PFSK-1 (cell line): ENCODE data around the gene TMEM238L.

ENCODE experiments used
- FOXP2 ChIP-seq: optimal IDR thresholded peaks from 2 replicates; pipeline ENCODE3; 2011; ENCODE audit warnings: borderline replicate concordance, control low read depth, inconsistent platforms; ENCODE audit not compliant: insufficient read depth; ENCODE audit errors: extremely low read length, extremely low read depth
- POLR2AphosphoS5 ChIP-seq: IDR thresholded peaks from 2 replicates; pipeline ENCODE4 v1.6.1; 2012; ENCODE audit warnings: low read depth, mild to moderate bottlenecking, control low read depth, low read length, moderate library complexity
- SIN3A ChIP-seq: IDR thresholded peaks from 2 replicates; pipeline ENCODE4 v1.6.1; 2012; ENCODE audit warnings: mild to moderate bottlenecking, low read length, moderate library complexity, borderline replicate concordance; ENCODE audit not compliant: insufficient read depth
- TAF1 ChIP-seq: IDR thresholded peaks from 2 replicates; pipeline ENCODE4 v1.6.1; 2012; ENCODE audit warnings: low read length, control low read depth, borderline replicate concordance; ENCODE audit not compliant: insufficient read depth
- TF ChIP-seq, protein P1 (sequence below), 2 experiments: IDR thresholded peaks; 2 replicates each; pipeline versions ENCODE4 v1.6.1 to v1.8.0; 2011 to 2012; ENCODE audit warnings: low read depth in 2 of 2, low read length in 2 of 2, control low read depth in 1 of 2, inconsistent platforms in 1 of 2, mild to moderate bottlenecking in 1 of 2, moderate library complexity in 1 of 2; ENCODE audit not compliant: insufficient read depth in 1 of 2

The TMEM238L gene

DNA sequence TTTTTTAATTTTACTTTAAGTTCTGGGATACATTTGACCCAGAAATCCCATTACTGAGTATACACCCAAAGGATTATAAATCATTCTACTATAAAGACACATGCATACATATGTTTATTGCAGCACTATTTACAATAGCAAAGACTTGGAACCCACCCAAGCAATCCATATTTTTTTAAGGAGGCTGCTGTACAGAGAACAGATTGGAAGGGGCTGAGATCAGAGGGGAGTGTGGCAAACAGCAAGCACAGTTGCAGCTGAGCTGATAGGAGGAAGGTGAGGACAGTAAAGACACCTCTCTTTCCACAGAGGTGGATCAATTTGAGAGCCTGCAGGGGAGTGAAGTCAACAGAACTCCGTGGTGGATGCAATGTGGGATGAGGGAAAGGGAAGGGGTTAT, 10.2 kb upstream of the TMEM238L start:
- TF ChIP-seq FOXP2 (no peak), TAF1 (no peak), POLR2AphosphoS5 (no peak), SIN3A (no peak)
- TF ChIP-seq, protein P1, sequence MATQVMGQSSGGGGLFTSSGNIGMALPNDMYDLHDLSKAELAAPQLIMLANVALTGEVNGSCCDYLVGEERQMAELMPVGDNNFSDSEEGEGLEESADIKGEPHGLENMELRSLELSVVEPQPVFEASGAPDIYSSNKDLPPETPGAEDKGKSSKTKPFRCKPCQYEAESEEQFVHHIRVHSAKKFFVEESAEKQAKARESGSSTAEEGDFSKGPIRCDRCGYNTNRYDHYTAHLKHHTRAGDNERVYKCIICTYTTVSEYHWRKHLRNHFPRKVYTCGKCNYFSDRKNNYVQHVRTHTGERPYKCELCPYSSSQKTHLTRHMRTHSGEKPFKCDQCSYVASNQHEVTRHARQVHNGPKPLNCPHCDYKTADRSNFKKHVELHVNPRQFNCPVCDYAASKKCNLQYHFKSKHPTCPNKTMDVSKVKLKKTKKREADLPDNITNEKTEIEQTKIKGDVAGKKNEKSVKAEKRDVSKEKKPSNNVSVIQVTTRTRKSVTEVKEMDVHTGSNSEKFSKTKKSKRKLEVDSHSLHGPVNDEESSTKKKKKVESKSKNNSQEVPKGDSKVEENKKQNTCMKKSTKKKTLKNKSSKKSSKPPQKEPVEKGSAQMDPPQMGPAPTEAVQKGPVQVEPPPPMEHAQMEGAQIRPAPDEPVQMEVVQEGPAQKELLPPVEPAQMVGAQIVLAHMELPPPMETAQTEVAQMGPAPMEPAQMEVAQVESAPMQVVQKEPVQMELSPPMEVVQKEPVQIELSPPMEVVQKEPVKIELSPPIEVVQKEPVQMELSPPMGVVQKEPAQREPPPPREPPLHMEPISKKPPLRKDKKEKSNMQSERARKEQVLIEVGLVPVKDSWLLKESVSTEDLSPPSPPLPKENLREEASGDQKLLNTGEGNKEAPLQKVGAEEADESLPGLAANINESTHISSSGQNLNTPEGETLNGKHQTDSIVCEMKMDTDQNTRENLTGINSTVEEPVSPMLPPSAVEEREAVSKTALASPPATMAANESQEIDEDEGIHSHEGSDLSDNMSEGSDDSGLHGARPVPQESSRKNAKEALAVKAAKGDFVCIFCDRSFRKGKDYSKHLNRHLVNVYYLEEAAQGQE (IDR thresholded peaks at IDR 0.05; ENCODE audit: insufficient read depth in 1 of 2, low read depth in 2 of 2, low read length in 2 of 2): no peak

DNA sequence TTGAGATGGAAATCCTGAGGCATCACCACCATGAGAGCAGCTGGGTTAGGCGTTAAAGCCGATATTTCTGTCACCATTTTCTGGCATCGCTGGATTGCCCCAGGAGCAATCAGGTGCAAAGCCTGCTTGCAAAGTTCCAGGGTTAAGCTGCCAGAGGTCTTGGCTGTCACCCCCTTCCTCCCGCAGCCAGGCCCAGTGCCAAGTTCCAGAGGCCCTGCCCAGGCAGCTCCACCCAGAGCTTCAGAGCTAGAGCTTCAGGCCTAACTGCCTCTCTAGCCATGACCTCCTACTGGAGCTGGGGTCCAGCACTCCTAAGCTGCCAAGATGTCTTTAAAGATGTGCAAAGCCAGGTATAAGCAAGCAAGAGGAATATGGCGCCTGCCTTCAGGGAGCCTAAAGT, 8.8 kb upstream of the TMEM238L start:
- TF ChIP-seq, protein P1 (IDR thresholded peaks at IDR 0.05; ENCODE audit: insufficient read depth in 1 of 2, low read depth in 2 of 2, low read length in 2 of 2): no peak
- TF ChIP-seq POLR2AphosphoS5 (no peak), TAF1 (no peak), SIN3A (no peak), FOXP2 (no peak)

DNA sequence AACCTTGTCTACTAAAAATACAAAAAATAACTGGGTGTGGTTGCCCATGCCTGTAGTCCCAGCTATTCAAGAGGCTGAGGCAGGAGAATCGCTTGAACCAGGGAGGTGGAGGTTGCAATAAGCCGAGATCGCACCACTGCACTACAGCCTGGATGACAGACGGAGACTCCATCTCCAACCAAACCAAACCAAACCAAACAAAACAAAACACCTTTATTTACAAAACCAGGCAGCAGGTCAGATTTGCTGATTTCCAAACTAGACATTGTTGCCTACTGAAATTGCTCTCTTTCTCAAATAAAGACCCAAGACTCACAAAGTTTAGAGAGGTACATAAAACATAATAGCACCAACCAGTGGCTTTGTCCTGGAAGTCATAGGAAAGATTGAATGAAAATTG, 5.7 kb upstream of the TMEM238L start:
- TF ChIP-seq POLR2AphosphoS5 (no peak), TAF1 (no peak), SIN3A (no peak), FOXP2 (no peak)
- TF ChIP-seq, protein P1 (IDR thresholded peaks at IDR 0.05; ENCODE audit: insufficient read depth in 1 of 2, low read depth in 2 of 2, low read length in 2 of 2): no peak

DNA sequence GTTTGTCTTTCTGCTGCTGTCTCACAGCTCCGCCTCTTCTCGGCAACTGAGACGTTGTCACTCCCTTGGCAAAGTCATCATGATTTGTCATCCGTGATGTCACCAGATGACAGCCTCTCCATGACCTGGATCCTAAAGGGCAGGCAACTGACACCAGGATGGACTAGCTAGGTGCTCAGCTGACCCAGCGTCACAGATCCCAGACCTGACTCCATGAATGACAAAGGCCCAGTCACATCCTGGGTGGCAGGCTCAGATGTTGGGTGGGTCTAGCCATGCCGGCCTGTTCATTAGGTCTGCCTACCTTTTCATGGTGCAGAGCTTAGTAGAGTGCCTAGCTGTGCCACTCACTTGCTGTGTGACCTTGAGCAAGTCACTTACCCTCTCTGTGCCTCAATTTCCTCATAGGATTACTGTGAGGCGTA, 3.8 kb upstream of the TMEM238L start:
- TF ChIP-seq SIN3A: no peak
- TF ChIP-seq FOXP2: no peak
- no peak for TF ChIP-seq POLR2AphosphoS5
- TF ChIP-seq TAF1: no peak
- TF ChIP-seq, protein P1 (IDR thresholded peaks at IDR 0.05; ENCODE audit: insufficient read depth in 1 of 2, low read depth in 2 of 2, low read length in 2 of 2): no peak
